HG03060 (cell line): ENCODE measurements around the gene ZMPSTE24.

Source experiments
- ATAC-seq: cut with Tn5 transposase; IDR thresholded peaks from one replicate; pipeline ENCODE4 v1.9.1; 2021; ENCODE audit warnings: low read depth, moderate number of reproducible peaks; ENCODE audit not compliant: unreplicated experiment

The ZMPSTE24 gene

GRCh38 chr1:40302475-40302874 lies 44.4 kb downstream of the ZMPSTE24 start:
- ATAC-seq: no peak

GRCh38 chr1:40303051-40303771 lies 45.2 kb downstream of the ZMPSTE24 start:
- ATAC-seq: no peak

- no peak for ATAC-seq
These were observed 45.8 kb downstream of the ZMPSTE24 start for GRCh38 chr1:40303790-40304189.

GRCh38 chr1:40305451-40305850 lies 47.4 kb downstream of the ZMPSTE24 start:
- no peak for ATAC-seq

GRCh38 chr1:40305871-40306270 lies 47.8 kb downstream of the ZMPSTE24 start:
- ATAC-seq: no peak

- ATAC-seq: no peak
These were observed 48.3 kb downstream of the ZMPSTE24 start for GRCh38 chr1:40306296-40306695.

- ATAC-seq: no peak
These were observed 49.1 kb downstream of the ZMPSTE24 start for GRCh38 chr1:40307186-40307585.

- no peak for ATAC-seq
These were observed 50.1 kb downstream of the ZMPSTE24 start for GRCh38 chr1:40308036-40308727.

GRCh38 chr1:40309374-40310128 lies 51.5 kb downstream of the ZMPSTE24 start:
- ATAC-seq: no peak

- ATAC-seq: no peak
These were observed 52.1 kb downstream of the ZMPSTE24 start for GRCh38 chr1:40310129-40310461.

GRCh38 chr1:40310983-40311642 lies 53.1 kb downstream of the ZMPSTE24 start:
- no peak for ATAC-seq

- ATAC-seq: no peak
These were observed 53.7 kb downstream of the ZMPSTE24 start for GRCh38 chr1:40311692-40312091.

- ATAC-seq: no peak
These were observed 54.5 kb downstream of the ZMPSTE24 start for GRCh38 chr1:40312238-40313205.

- no peak for ATAC-seq
These were observed 55.4 kb downstream of the ZMPSTE24 start for GRCh38 chr1:40313329-40313957.

- no peak for ATAC-seq
These were observed 56.1 kb downstream of the ZMPSTE24 start for GRCh38 chr1:40313958-40314720.

GRCh38 chr1:40314721-40315238 lies 56.7 kb downstream of the ZMPSTE24 start:
- no peak for ATAC-seq

GRCh38 chr1:40315239-40315794 lies 57.3 kb downstream of the ZMPSTE24 start:
- ATAC-seq: no peak
